ENCODE data around the gene ARHGAP28.

DNA sequence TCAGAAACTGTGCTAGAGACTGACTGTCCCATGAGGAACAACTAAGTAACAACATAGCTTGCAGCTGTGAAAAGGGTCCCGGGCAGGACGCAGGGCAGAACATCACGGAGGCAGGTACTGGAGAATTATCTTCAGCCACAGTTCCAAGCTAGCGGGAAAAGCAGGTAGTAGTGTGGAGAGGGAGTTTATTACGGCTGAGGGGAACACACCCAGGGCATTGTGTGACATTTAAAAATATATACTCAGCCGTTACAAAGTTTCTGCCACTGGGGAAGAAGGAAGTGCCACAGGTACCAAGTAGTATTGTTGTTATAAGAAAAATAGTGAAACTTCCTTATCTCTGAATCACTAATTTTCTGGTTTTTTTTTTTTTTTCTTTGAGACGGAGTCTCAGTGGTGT lies 208.5 kb downstream of the ARHGAP28 start:
- TF ChIP-seq CTCF (IDR thresholded peaks at IDR 0.05) (no peak), POLR2A (IDR thresholded peaks at IDR 0.05) (no peak), POLR2AphosphoS5 (IDR thresholded peaks at IDR 0.05) (no peak)
